ENCODE measurements around the gene DNAJB12. TPM values are rescaled to one million over a fixed set of nuclear protein-coding genes. Genes with fewer than 3 reads are reported as not detected.

DNAJB12 gene
- total and polyA plus RNA-seq, 8 donors, result 2.3 to 43.2 (median 18.2) TPM

DNA sequence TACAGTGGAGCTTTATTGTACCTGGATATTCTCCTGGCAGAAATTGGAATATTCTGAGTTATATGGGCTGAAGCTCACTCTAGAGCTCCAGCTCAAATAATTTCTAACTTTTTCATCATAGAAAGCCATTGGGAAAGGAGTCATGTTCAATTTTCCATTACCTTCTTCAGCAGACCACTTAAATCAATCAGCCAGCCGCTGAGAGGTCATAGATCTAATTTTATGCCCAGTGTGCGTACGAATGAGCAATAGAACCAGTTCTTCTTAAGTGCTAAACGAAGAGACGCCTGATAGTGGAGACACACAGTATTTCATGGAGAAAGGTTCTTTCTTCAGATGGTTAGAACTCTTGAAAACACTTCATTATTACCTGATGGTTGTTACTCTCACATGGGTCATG, 35.0 kb upstream of the DNAJB12 start:
- H3K4me3 ChIP-seq, result no peak overlapping the region
- H3K36me3 ChIP-seq, result peaks cover 0 to 14% (median 7%) of the 10 kb centered on the region in 4 donors
- no peaks in the 10 kb centered on the region for H3K4me1 ChIP-seq
- WGBS, 5 donors, result 91 to 97% (median 96%) methylated on average over 5 of the region's 5 CpGs
- H3K27ac ChIP-seq, result no peak overlapping the region
- no peaks in the 10 kb centered on the region for H3K27me3 ChIP-seq
- intact Hi-C loops (cut with DNase I; ENCODE audit: low total_unique reads), result no loop called here
- TF ChIP-seq POLR2A (IDR thresholded peaks at IDR 0.05), result no peak
- TF ChIP-seq POLR2AphosphoS5 (IDR thresholded peaks at IDR 0.05), result no peak
- TF ChIP-seq, protein P1, sequence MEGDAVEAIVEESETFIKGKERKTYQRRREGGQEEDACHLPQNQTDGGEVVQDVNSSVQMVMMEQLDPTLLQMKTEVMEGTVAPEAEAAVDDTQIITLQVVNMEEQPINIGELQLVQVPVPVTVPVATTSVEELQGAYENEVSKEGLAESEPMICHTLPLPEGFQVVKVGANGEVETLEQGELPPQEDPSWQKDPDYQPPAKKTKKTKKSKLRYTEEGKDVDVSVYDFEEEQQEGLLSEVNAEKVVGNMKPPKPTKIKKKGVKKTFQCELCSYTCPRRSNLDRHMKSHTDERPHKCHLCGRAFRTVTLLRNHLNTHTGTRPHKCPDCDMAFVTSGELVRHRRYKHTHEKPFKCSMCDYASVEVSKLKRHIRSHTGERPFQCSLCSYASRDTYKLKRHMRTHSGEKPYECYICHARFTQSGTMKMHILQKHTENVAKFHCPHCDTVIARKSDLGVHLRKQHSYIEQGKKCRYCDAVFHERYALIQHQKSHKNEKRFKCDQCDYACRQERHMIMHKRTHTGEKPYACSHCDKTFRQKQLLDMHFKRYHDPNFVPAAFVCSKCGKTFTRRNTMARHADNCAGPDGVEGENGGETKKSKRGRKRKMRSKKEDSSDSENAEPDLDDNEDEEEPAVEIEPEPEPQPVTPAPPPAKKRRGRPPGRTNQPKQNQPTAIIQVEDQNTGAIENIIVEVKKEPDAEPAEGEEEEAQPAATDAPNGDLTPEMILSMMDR (IDR thresholded peaks at IDR 0.05), result no peak
- no peak for TF ChIP-seq EP300 (IDR thresholded peaks at IDR 0.05)
- H3K9me3 ChIP-seq, result no peaks in the 10 kb centered on the region
- no peak for DNase-seq

DNA sequence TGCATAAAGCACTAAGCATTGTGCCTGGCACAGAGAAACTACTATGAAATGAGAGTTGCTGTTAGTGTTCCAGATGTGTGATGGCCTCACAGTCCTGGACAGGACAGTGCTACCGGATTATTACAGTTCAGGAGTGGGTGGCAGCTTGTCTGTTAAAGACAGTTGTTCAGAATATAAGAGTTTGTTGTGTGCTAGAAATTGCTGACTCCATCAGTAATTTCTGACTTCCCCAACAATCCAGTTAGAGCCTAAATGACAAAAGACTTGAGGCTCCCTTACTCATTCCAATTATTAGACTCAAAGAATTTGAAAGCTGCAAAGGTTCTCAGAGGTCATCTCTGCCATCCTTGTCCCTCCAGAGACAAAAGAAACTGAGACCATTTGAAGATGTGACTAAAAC, 34.3 kb upstream of the DNAJB12 start:
- Histone ChIP-seq H3K9me3 (no peaks in the 10 kb centered on the region), H3K27ac (no peak overlapping the region), H3K36me3 (peaks cover 0 to 14% (median 7%) of the 10 kb centered on the region in 4 donors), H3K4me1 (no peaks in the 10 kb centered on the region), H3K27me3 (no peaks in the 10 kb centered on the region), H3K4me3 (no peak overlapping the region)
- DNase-seq, result no peak
- intact Hi-C loops (cut with DNase I; ENCODE audit: low total_unique reads), result no loop called here
- 92 to 98% (median 94%) methylated on average over 1 of the region's 1 CpG for WGBS, 5 donors
- TF ChIP-seq, protein P1 (IDR thresholded peaks at IDR 0.05), result no peak
- no peak for TF ChIP-seq POLR2AphosphoS5 (IDR thresholded peaks at IDR 0.05)
- no peak for TF ChIP-seq POLR2A (IDR thresholded peaks at IDR 0.05)
- no peak for TF ChIP-seq EP300 (IDR thresholded peaks at IDR 0.05)

DNA sequence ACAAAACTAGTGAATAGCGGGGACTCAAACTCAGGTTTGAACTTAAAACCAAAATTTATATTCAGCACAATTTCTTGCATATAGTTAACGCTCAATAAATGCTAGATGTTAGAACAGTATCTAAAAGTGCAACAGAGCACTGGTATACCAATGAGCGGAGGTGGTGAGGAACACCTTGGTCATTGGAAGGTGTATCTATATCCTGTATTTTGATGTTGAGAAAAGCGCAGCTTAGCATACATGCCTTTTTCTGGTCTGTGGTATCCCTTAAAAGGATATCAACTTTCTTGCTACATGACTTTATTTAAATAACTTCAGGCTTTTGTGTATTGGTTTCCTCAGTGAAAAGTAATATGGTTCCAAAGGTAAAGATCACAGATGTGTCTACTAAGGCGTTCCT, 33.3 kb upstream of the DNAJB12 start:
- no peak for TF ChIP-seq POLR2AphosphoS5 (IDR thresholded peaks at IDR 0.05)
- TF ChIP-seq, protein P1 (IDR thresholded peaks at IDR 0.05), result no peak
- H3K4me1 ChIP-seq, result no peaks in the 10 kb centered on the region
- no peak overlapping the region for H3K27ac ChIP-seq
- H3K27me3 ChIP-seq, result no peaks in the 10 kb centered on the region
- no peak for DNase-seq
- intact Hi-C loops (cut with DNase I; ENCODE audit: low total_unique reads), result no loop called here
- WGBS, 5 donors, result 92 to 99% (median 96%) methylated on average over 5 of the region's 5 CpGs
- H3K36me3 ChIP-seq, result peaks cover 0 to 14% (median 4%) of the 10 kb centered on the region in 4 donors
- no peaks in the 10 kb centered on the region for H3K9me3 ChIP-seq
- H3K4me3 ChIP-seq, result no peak overlapping the region

DNA sequence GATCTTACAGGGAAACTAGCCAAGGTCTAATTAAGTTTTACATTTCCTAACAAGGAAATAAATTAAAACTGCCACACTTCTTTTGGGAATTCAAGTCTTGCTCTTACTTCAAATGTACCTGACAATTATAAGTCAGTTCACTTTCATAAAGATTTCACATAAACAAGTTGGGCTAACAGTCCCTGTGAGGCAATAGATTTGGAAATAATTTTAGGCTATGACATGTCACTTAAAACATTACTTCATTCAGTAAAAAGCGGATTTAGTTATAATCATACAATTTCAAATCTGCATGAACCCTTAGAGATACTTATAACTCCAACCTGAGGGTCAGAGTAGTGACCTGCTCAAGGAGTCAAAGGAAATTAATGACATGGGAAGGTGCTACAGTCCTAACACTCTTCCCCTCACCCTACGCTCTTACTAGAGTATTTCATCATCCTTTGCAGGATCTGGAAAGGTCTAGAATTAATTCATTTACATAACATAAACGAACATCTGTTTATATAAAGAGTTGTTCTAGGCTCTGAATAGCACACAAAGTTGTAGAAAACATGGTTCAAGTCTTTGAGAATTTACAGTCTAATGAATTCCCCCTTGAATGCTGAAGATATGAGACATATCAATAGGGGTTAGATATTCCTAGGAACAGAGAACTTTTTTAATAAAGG, 32.3 kb upstream of the DNAJB12 start:
- H3K4me3 ChIP-seq, result no peak overlapping the region
- 48 to 86% (median 74%) methylated on average over 3 of the region's 3 CpGs for WGBS, 5 donors
- no peak for DNase-seq
- H3K27me3 ChIP-seq, result no peaks in the 10 kb centered on the region
- TF ChIP-seq POLR2AphosphoS5 (IDR thresholded peaks at IDR 0.05) (no peak), POLR2A (IDR thresholded peaks at IDR 0.05) (no peak), EP300 (IDR thresholded peaks at IDR 0.05) (no peak)
- TF ChIP-seq, protein P1 (IDR thresholded peaks at IDR 0.05), result no peak
- H3K27ac ChIP-seq, result no peak overlapping the region
- intact Hi-C loops (cut with DNase I; ENCODE audit: low total_unique reads), result no loop called here
- no peaks in the 10 kb centered on the region for H3K4me1 ChIP-seq
- no peaks in the 10 kb centered on the region for H3K9me3 ChIP-seq
- peaks cover 0 to 6% (median 0%) of the 10 kb centered on the region in 4 donors for H3K36me3 ChIP-seq
